K562 (cell line): ENCODE results near the gene TCF20. TPM values are rescaled to one million over a fixed set of nuclear protein-coding genes. Genes with fewer than 3 reads are reported as not detected.

Source experiments
- ATF2 ChIP-seq: sonication (generic); formaldehyde crosslinking; IDR thresholded peaks from 2 replicates; pipeline ENCODE4 v1.8.1; 2022; ENCODE audit warnings: missing genetic modification reagents
- BDP1 ChIP-seq: IDR thresholded peaks from 3 replicates; pipeline ENCODE4 v1.6.1; 2011; ENCODE audit not compliant: insufficient read length, insufficient read depth
- DPF2 ChIP-seq: fragments of 450-650 bp; IDR thresholded peaks from 2 replicates; pipeline ENCODE4 v1.6.1; 2016
- ETS2 ChIP-seq: IDR thresholded peaks from 2 replicates; pipeline ENCODE4 v1.6.1; 2016; ENCODE audit warnings: borderline replicate concordance, missing genetic modification characterization, mild to moderate bottlenecking, moderate library complexity, missing compliant biosample characterization; ENCODE audit not compliant: poor library complexity, severe bottlenecking
- ETV6 ChIP-seq, 3 experiments: fragments of 150-350 bp in 1 of 3; sonication (generic) in 1 of 3; formaldehyde crosslinking in 1 of 3; IDR thresholded peaks; 2 replicates each; pipeline versions ENCODE4 v1.6.1 to v1.8.0; 2014 to 2022; ENCODE audit warnings: borderline replicate concordance in 2 of 3, low read depth in 2 of 3, antibody characterized with exemption in 1 of 3, low read length in 1 of 3, mild to moderate bottlenecking in 1 of 3, missing genetic modification reagents in 1 of 3
- FOSL1 ChIP-seq: fragments of 200-800 bp; sonication (Bioruptor generic); conservative IDR thresholded peaks from 2 replicates; pipeline ENCODE4 v1.6.1; 2016; ENCODE audit warnings: missing genetic modification characterization, missing compliant biosample characterization
- KLF16 ChIP-seq: IDR thresholded peaks from 2 replicates; pipeline ENCODE4 v1.6.1; 2016; ENCODE audit warnings: antibody characterized with exemption
- NBN ChIP-seq: fragments of 450-650 bp; IDR thresholded peaks from 2 replicates; pipeline ENCODE4 v1.6.1; 2016; ENCODE audit warnings: low read depth, mild to moderate bottlenecking
- TAF15 ChIP-seq: fragments of 200-400 bp; formaldehyde crosslinking; IDR thresholded peaks from 2 replicates; pipeline ENCODE4 v1.6.1; 2017; ENCODE audit warnings: mild to moderate bottlenecking, low read depth, low read length, moderate library complexity
- TAL1 ChIP-seq: fragments of 450-650 bp; IDR thresholded peaks from 2 replicates; pipeline ENCODE4 v1.6.1; 2016; ENCODE audit warnings: mild to moderate bottlenecking
- TCF15 ChIP-seq: fragments of 250-450 bp; sonication (Bioruptor Pico); IDR thresholded peaks from 2 replicates; pipeline ENCODE4 v1.8.0; 2022; ENCODE audit warnings: moderate library complexity, mild to moderate bottlenecking, inconsistent platforms
- TGIF2 ChIP-seq: sonication (generic); formaldehyde crosslinking; IDR thresholded peaks from 2 replicates; pipeline ENCODE4 v1.8.1; 2022; ENCODE audit warnings: mild to moderate bottlenecking, missing genetic modification reagents, moderate library complexity
- YY1 ChIP-seq, 3 experiments: IDR thresholded peaks; 2 replicates each; pipeline ENCODE4 v1.6.1; 2011; ENCODE audit warnings: low read length in 2 of 3, mild to moderate bottlenecking in 2 of 3, moderate library complexity in 2 of 3, borderline replicate concordance in 1 of 3, control low read depth in 1 of 3, low read depth in 1 of 3; ENCODE audit not compliant: insufficient read depth in 3 of 3, insufficient replicate concordance in 2 of 3, control insufficient read depth in 1 of 3, insufficient read length in 1 of 3; ENCODE audit errors: extremely low read depth in 1 of 3
- ZC3H11A ChIP-seq: IDR thresholded peaks from 2 replicates; pipeline ENCODE4 v1.6.1; 2012; ENCODE audit warnings: low read depth, low read length, improper control_type of control experiment
- ZNF280A ChIP-seq: fragments of 450-650 bp; IDR thresholded peaks from 2 replicates; pipeline ENCODE4 v1.6.1; 2018; ENCODE audit warnings: mild to moderate bottlenecking, low read depth; ENCODE audit not compliant: partially characterized antibody
- ZNF280B ChIP-seq: fragments of 250-450 bp; sonication (Bioruptor Pico); IDR thresholded peaks from 2 replicates; pipeline ENCODE4 v1.5.1; 2021; ENCODE audit warnings: mild to moderate bottlenecking
- ZNF511 ChIP-seq: sonication (generic); formaldehyde crosslinking; IDR thresholded peaks from 2 replicates; pipeline ENCODE4 v1.8.0; 2022; ENCODE audit warnings: mild to moderate bottlenecking, missing genetic modification reagents
- ZNF668 ChIP-seq: fragments of 250-450 bp; sonication (Bioruptor Pico); IDR thresholded peaks from 2 replicates; pipeline ENCODE4 v1.8.0; 2022; ENCODE audit warnings: mild to moderate bottlenecking, inconsistent platforms
- ZNF766 ChIP-seq: fragments of 200-800 bp; sonication (Bioruptor generic); conservative IDR thresholded peaks from 2 replicates; pipeline ENCODE4 v1.6.1; 2016; ENCODE audit warnings: missing genetic modification characterization, missing compliant biosample characterization
- polyA plus RNA-seq, 8 experiments: library from polyadenylated mRNA; depleted of rRNA in 4 of 8; stranded (reverse) in 5 of 8; unstranded in 3 of 8; fragments of >200 nt; fragmentation: Nextera tagmentation in 2 of 8; fragmentation: Illumina TruSeq in 1 of 8; extraction: Ambion mirVana in 2 of 8; extraction: Trizol in 1 of 8; gene quantifications; 2 replicates each; pipeline versions ENCODE4 v1.2.1 to v1.2.3, GENCODE V29; 2011 to 2014; ENCODE audit warnings: inconsistent platforms in 1 of 8, missing spikeins in 1 of 8
- total RNA-seq, 7 experiments: library from RNA; depleted of rRNA in 6 of 7; stranded (reverse); fragments of >200 nt in 6 of 7; fragmentation: Illumina TruSeq in 2 of 7; extraction: Trizol in 2 of 7; gene quantifications; 2 replicates each; pipeline versions ENCODE4 v1.2.1 to v1.2.3, GENCODE V29; 2011 to 2021; ENCODE audit warnings: low replicate concordance in 1 of 7

TCF20 gene
- total and polyA plus RNA-seq, 9 of the 15 experiments (the other 6 are each of a cell fraction or from before 2014, with no cell fraction given) = 0.35 to 43.6 (median 17.5) TPM

GRCh38 chr22:42294034-42294985 lies 23.9 kb upstream of the TCF20 start (continued):
- TF ChIP-seq ZNF280B (CRISPR knock-in tag) = no peak
- TF ChIP-seq YY1 (IDR thresholded peaks at IDR 0.05; ENCODE audit: borderline replicate concordance in 1 of 3, control insufficient read depth in 1 of 3, extremely low read depth in 1 of 3, insufficient read depth in 3 of 3, insufficient read length in 1 of 3, insufficient replicate concordance in 2 of 3, low read depth in 1 of 3, low read length in 2 of 3) = no peak
- no peak for TF ChIP-seq ETS2
- no peak for TF ChIP-seq TCF15 (CRISPR knock-in tag)
- no peak for TF ChIP-seq ATF2 (CRISPR knock-in tag)
- TF ChIP-seq BDP1 = no peak
- no peak for TF ChIP-seq ZC3H11A
- TF ChIP-seq NBN = no peak
- no peak for TF ChIP-seq TAL1
- no peak for TF ChIP-seq ZNF668 (CRISPR knock-in tag)
- no peak for TF ChIP-seq FOSL1
- no peak for TF ChIP-seq TAF15
- no peak for TF ChIP-seq ZNF280A
- TF ChIP-seq ZNF511 (CRISPR knock-in tag) = peak; percentile 83; the same call in 1 of the 2 replicates
- no peak for TF ChIP-seq TGIF2 (CRISPR knock-in tag)
- TF ChIP-seq ETV6 (IDR thresholded peaks at IDR 0.05; ENCODE audit: borderline replicate concordance in 1 of 2, low read depth in 2 of 2, low read length in 1 of 2) = no peak
- TF ChIP-seq ETV6 (CRISPR knock-in tag; IDR thresholded peaks at IDR 0.05; ENCODE audit: borderline replicate concordance) = no peak
- no peak for TF ChIP-seq DPF2
- peak; percentile 51; the same call in 1 of the 2 replicates for TF ChIP-seq ZNF766
- TF ChIP-seq KLF16 = no peak
